Endothelial cell of umbilical vein (primary cell): ENCODE results near the gene R3HDM2. TPM values are rescaled to one million over a fixed set of nuclear protein-coding genes. Genes with fewer than 3 reads are reported as not detected.

Experiments used
- BruUV-seq: library from RNA; stranded (reverse); fragments of 400-500 nt; replicated peaks from 2 replicates; lab custom pipeline; 2021; lab: Mats Ljungman, UMichigan
- CTCF ChIA-PET: fragments of 300-600, 350-600 bp; sonication (Branson Sonifier 250); formaldehyde crosslinking; loops from one replicate; lab custom pipeline; 2021; ENCODE audit warnings: antibody characterized with exemption, inconsistent platforms; lab: Charles Lee
- POLR2A ChIA-PET: fragments of 300-600, 350-600 bp; sonication (Branson Sonifier 250); formaldehyde crosslinking; loops from one replicate; lab custom pipeline; 2021; ENCODE audit warnings: antibody characterized with exemption, inconsistent platforms; lab: Charles Lee
- DNase-seq: peaks from one replicate; pipeline ENCODE4 v3.0.0-alpha.2; 2011; ENCODE audit warnings: low read depth, low spot score
- FAIRE-seq: peaks from 2 replicates; lab custom pipeline; 2011; peaks lifted over from hg19 to GRCh38; lab: Jason Lieb, UNC
- H2AFZ ChIP-seq: 2 replicates; pipeline ENCODE4 v1.6.0; 2012; ENCODE audit warnings: low read depth, low read length, control low read depth, inconsistent platforms
- H3K27ac ChIP-seq: 2 replicates; pipeline ENCODE4 v1.5.1; 2011; ENCODE audit warnings: low read depth, mild to moderate bottlenecking, control low read depth, low read length, moderate library complexity; ENCODE audit not compliant: insufficient read depth
- H3K27me3 ChIP-seq, 2 experiments: 2 replicates each; pipeline versions ENCODE4 v1.6.0 to v1.6.1; 2011; ENCODE audit warnings: low read length in 2 of 2, mixed read lengths in 1 of 2; ENCODE audit not compliant: control insufficient read depth in 2 of 2, insufficient read depth in 2 of 2
- H3K36me3 ChIP-seq, 2 experiments: 2 replicates in 1 of 2; 3 replicates in 1 of 2; pipeline ENCODE4 v1.5.1; 2011; ENCODE audit warnings: low read length in 2 of 2, mild to moderate bottlenecking in 1 of 2, moderate library complexity in 1 of 2; ENCODE audit not compliant: control insufficient read depth in 2 of 2, insufficient read depth in 2 of 2; ENCODE audit errors: extremely low read depth in 1 of 2
- H3K4me1 ChIP-seq: 3 replicates; pipeline ENCODE4 v1.5.1; 2011; ENCODE audit warnings: mild to moderate bottlenecking, low read length; ENCODE audit not compliant: control insufficient read depth, insufficient read depth; ENCODE audit errors: extremely low read depth
- H3K4me2 ChIP-seq: 2 replicates; pipeline ENCODE4 v1.6.1; 2011; ENCODE audit warnings: low read length, control low read depth, mixed read lengths; ENCODE audit not compliant: insufficient read depth
- H3K4me3 ChIP-seq, 3 experiments: fragments of 200-600 bp in 1 of 3; sonication (generic), shearing (Covaris generic) in 1 of 3; replicated peaks in 1 of 3; 2 replicates each; pipeline ENCODE4 v1.5.1; 2011 to 2016; ENCODE audit warnings: control low read depth in 3 of 3, low read length in 3 of 3, mild to moderate bottlenecking in 2 of 3, inconsistent platforms in 1 of 3, low read depth in 1 of 3, moderate library complexity in 1 of 3; ENCODE audit not compliant: insufficient read depth in 1 of 3
- H3K79me2 ChIP-seq: 2 replicates; pipeline ENCODE4 v1.6.0; 2012; ENCODE audit warnings: low read length, inconsistent platforms; ENCODE audit not compliant: control insufficient read depth, insufficient read depth
- H3K9ac ChIP-seq: replicated peaks from 2 replicates; pipeline ENCODE3; 2011; ENCODE audit warnings: low read length, control low read depth; ENCODE audit not compliant: insufficient read depth; ENCODE audit errors: extremely low read depth
- H3K9me1 ChIP-seq: replicated peaks from 3 replicates; pipeline ENCODE4 v1.6.0; 2011; ENCODE audit warnings: mild to moderate bottlenecking, low read length; ENCODE audit not compliant: control insufficient read depth, insufficient read depth; ENCODE audit errors: extremely low read depth
- H3K9me3 ChIP-seq: replicated peaks from 2 replicates; pipeline ENCODE4 v1.5.1; 2012; ENCODE audit warnings: low read length, inconsistent platforms; ENCODE audit not compliant: control insufficient read depth, insufficient read depth
- H4K20me1 ChIP-seq: replicated peaks from 2 replicates; pipeline ENCODE3; 2011; ENCODE audit warnings: mild to moderate bottlenecking, low read length; ENCODE audit not compliant: control insufficient read depth, insufficient read depth; ENCODE audit errors: extremely low read depth
- CTCF ChIP-seq, 2 donors: IDR thresholded peaks; 1 replicate in 1 of 2; 2 replicates in 1 of 2; pipeline ENCODE4 v1.5.1; 2011; ENCODE audit warnings: low read length in 2 of 2, mild to moderate bottlenecking in 2 of 2, moderate library complexity in 2 of 2, control low read depth in 1 of 2, inconsistent platforms in 1 of 2, low read depth in 1 of 2; ENCODE audit not compliant: insufficient read depth in 1 of 2; ENCODE audit errors: extremely low read depth in 1 of 2
- EZH2 ChIP-seq: IDR thresholded peaks from 2 replicates; pipeline ENCODE4 v1.6.1; 2012; ENCODE audit warnings: borderline replicate concordance, low read depth, mild to moderate bottlenecking, moderate library complexity, low read length, inconsistent platforms; ENCODE audit not compliant: severe bottlenecking
- FOS ChIP-seq: IDR thresholded peaks from 2 replicates; pipeline ENCODE4 v1.6.1; 2011; ENCODE audit warnings: mild to moderate bottlenecking, low read length, moderate library complexity, borderline replicate concordance; ENCODE audit not compliant: insufficient read depth
- GATA2 ChIP-seq: IDR thresholded peaks from 2 replicates; pipeline ENCODE4 v1.7.0; 2011; ENCODE audit warnings: low read depth, mild to moderate bottlenecking, moderate library complexity, mixed read lengths, low read length; ENCODE audit not compliant: insufficient read length, insufficient read depth
- JUN ChIP-seq: IDR thresholded peaks from 2 replicates; pipeline ENCODE4 v1.6.1; 2011; ENCODE audit warnings: borderline replicate concordance, low read depth; ENCODE audit not compliant: insufficient read length, insufficient read depth
- MAX ChIP-seq: IDR thresholded peaks from 2 replicates; pipeline ENCODE4 v1.6.1; 2011; ENCODE audit not compliant: insufficient read depth, insufficient read length
- MYC ChIP-seq: IDR thresholded peaks from one replicate; pipeline ENCODE4 v1.6.1; 2011; ENCODE audit warnings: mild to moderate bottlenecking, low read depth, low read length
- POLR2A ChIP-seq: IDR thresholded peaks from 2 replicates; pipeline ENCODE4 v1.6.1; 2012; ENCODE audit warnings: low read depth, mild to moderate bottlenecking, control low read depth, low read length
- POLR2AphosphoS5 ChIP-seq: IDR thresholded peaks from 2 replicates; pipeline ENCODE4 v1.6.1; 2012; ENCODE audit warnings: low read depth, mild to moderate bottlenecking, control low read depth, low read length, moderate library complexity; ENCODE audit not compliant: insufficient read depth
- dilution Hi-C: fragments of 300-500 bp; cut with MboI; formaldehyde crosslinking; loops from one replicate; pipeline ENCODE4 v1.15.0; 2019; ENCODE audit warnings: low sequenced_read_pairs; ENCODE audit not compliant: extremely low pct_ligation_motif_present
- intact Hi-C: fragments of 100-400 bp; cut with micrococcal nuclease; formaldehyde crosslinking; loops from one replicate; pipeline ENCODE4 v1.10.0; 2022
- polyA plus RNA-seq, 4 experiments: library from polyadenylated mRNA; depleted of rRNA in 3 of 4; stranded (reverse) in 3 of 4; unstranded in 1 of 4; fragments of >200 nt; gene quantifications; 2 replicates each; pipeline versions ENCODE4 v1.2.1 to v1.2.3, GENCODE V29; 2011 to 2012; ENCODE audit warnings: missing spikeins in 1 of 4
- total RNA-seq: library from RNA; stranded (reverse); gene quantifications from 2 replicates; pipeline ENCODE4 v1.2.3, GENCODE V29; 2021

Gene R3HDM2
- total and polyA plus RNA-seq, 2 donors (not counting 3 experiments of a cell fraction or from before 2014, with no cell fraction given), result 26.1 to 31.3 TPM

GRCh38 chr12:57388425-57388824 lies 42.4 kb downstream of the R3HDM2 start:
- Histone ChIP-seq H3K9me3 (no peaks in the 10 kb centered on the region), H3K79me2 (no peaks in the 10 kb centered on the region), H4K20me1 (no peaks in the 10 kb centered on the region), H3K36me3 (no peaks in the 10 kb centered on the region), H3K27me3 (no peaks in the 10 kb centered on the region), H3K9ac (no peak overlapping the region), H3K4me2 (peak overlapping the region; percentile 45), H3K27ac (peak overlapping the region; percentile 52), H2AFZ (no peak overlapping the region), H3K4me3 (no peak overlapping the region), H3K9me1 (no peaks in the 10 kb centered on the region), H3K4me1 (peaks cover 22% of the 10 kb centered on the region)
- dilution Hi-C loops (no loop called here), intact Hi-C loops (no loop called here)
- DNase-seq (no peak), FAIRE-seq (no peak)
- TF ChIP-seq EZH2, result no peak
- no peak for TF ChIP-seq FOS
- no peak for TF ChIP-seq POLR2AphosphoS5
- TF ChIP-seq MAX, result no peak
- TF ChIP-seq JUN, result no peak
- no peak for TF ChIP-seq GATA2
- no peak for TF ChIP-seq CTCF (IDR thresholded peaks at IDR 0.05; ENCODE audit: extremely low read depth in 1 of 2, insufficient read depth in 1 of 2, low read depth in 1 of 2, low read length in 2 of 2)
- no peak for TF ChIP-seq MYC
- no peak for TF ChIP-seq POLR2A
- ChIA-PET CTCF (interaction anchor here (0.6 to 2.3 kb wide), 8 partner anchors 9 to 146 kb away, joined by 3 to 11 read pairs (median 6); no protein-coding TSS in a partner anchor), POLR2A (no interaction called here)
- TSS peak; percentile 59 for BruUV-seq
